ENCODE results near the gene SPACA7. TPM values are rescaled to one million over a fixed set of nuclear protein-coding genes. Genes with fewer than 3 reads are reported as not detected.
A peak's percentile ranks its signal among the peaks of the same experiment; 100 is the strongest.
"Not testable (repeated sequence)": the region's sequence is repeated elsewhere in the genome, so short reads cannot be mapped to it uniquely, and the experiment has no call there.

The SPACA7 gene
- total RNA-seq, 2 experiments from 2014 or later: not detected

GRCh38 chr13:112358156-112358555 lies 18.0 kb upstream of the SPACA7 start:
- Mint-ChIP-seq H3K27ac (no peak overlapping the region), H3K36me3 (no peaks in the 10 kb centered on the region), H3K27me3 (no peaks in the 10 kb centered on the region), H3K4me3 (no peak overlapping the region), H3K4me1 (no peaks in the 10 kb centered on the region), H3K9me3 (ENCODE audit: low read depth) (peaks cover 10% of the 10 kb centered on the region)
- ATAC-seq (no peak), DNase-seq (no peak)
- CTCF ChIA-PET: no interaction called here

GRCh38 chr13:112362021-112362420 lies 14.1 kb upstream of the SPACA7 start:
- peaks cover 10% of the 10 kb centered on the region for H3K9me3 Mint-ChIP-seq (ENCODE audit: low read depth)
- no peaks in the 10 kb centered on the region for H3K36me3 Mint-ChIP-seq
- CTCF ChIA-PET: no interaction called here
- ATAC-seq (no peak), DNase-seq (no peak)
- H3K27me3 Mint-ChIP-seq: no peaks in the 10 kb centered on the region
- no peak overlapping the region for H3K4me3 Mint-ChIP-seq
- H3K27ac Mint-ChIP-seq: no peak overlapping the region
- H3K4me1 Mint-ChIP-seq: no peaks in the 10 kb centered on the region

- Mint-ChIP-seq H3K27ac (no peak overlapping the region), H3K27me3 (no peaks in the 10 kb centered on the region), H3K4me1 (no peaks in the 10 kb centered on the region), H3K4me3 (no peak overlapping the region), H3K36me3 (no peaks in the 10 kb centered on the region), H3K9me3 (ENCODE audit: low read depth) (peaks cover 5% of the 10 kb centered on the region)
- no peak for DNase-seq
- CTCF ChIA-PET: no interaction called here
- no peak for ATAC-seq
Measured at GRCh38 chr13:112363867-112364528, 12.2 kb upstream of the SPACA7 start.

- peaks cover 5% of the 10 kb centered on the region for H3K9me3 Mint-ChIP-seq (ENCODE audit: low read depth)
- H3K36me3 Mint-ChIP-seq: no peaks in the 10 kb centered on the region
- H3K27ac Mint-ChIP-seq: no peak overlapping the region
- no peak for ATAC-seq
- no peak for DNase-seq
- CTCF ChIA-PET: no interaction called here
- H3K4me3 Mint-ChIP-seq: no peak overlapping the region
- H3K27me3 Mint-ChIP-seq: no peaks in the 10 kb centered on the region
- H3K4me1 Mint-ChIP-seq: no peaks in the 10 kb centered on the region
Measured at GRCh38 chr13:112366907-112367646, 9.1 kb upstream of the SPACA7 start.

- DNase-seq (no peak), ATAC-seq (no peak)
- no peaks in the 10 kb centered on the region for H3K27me3 Mint-ChIP-seq
- no peaks in the 10 kb centered on the region for H3K4me1 Mint-ChIP-seq
- no peaks in the 10 kb centered on the region for H3K36me3 Mint-ChIP-seq
- CTCF ChIA-PET: no interaction called here
- H3K4me3 Mint-ChIP-seq: no peak overlapping the region
- no peak overlapping the region for H3K27ac Mint-ChIP-seq
- H3K9me3 Mint-ChIP-seq (ENCODE audit: low read depth): peaks cover 5% of the 10 kb centered on the region
Measured at GRCh38 chr13:112368883-112369282, 7.3 kb upstream of the SPACA7 start.

GRCh38 chr13:112370311-112370710 lies 5.8 kb upstream of the SPACA7 start:
- no peak overlapping the region for H3K4me3 Mint-ChIP-seq
- DNase-seq (no peak), ATAC-seq (no peak)
- CTCF ChIA-PET: no interaction called here
- no peaks in the 10 kb centered on the region for H3K4me1 Mint-ChIP-seq
- H3K9me3 Mint-ChIP-seq (ENCODE audit: low read depth): peaks cover 5% of the 10 kb centered on the region
- no peak overlapping the region for H3K27ac Mint-ChIP-seq
- H3K27me3 Mint-ChIP-seq: no peaks in the 10 kb centered on the region
- no peaks in the 10 kb centered on the region for H3K36me3 Mint-ChIP-seq

- CTCF ChIA-PET: no interaction called here
Measured at GRCh38 chr13:112374271-112374670, 1.9 kb upstream of the SPACA7 start.

GRCh38 chr13:112391746-112392145 lies 15.6 kb downstream of the SPACA7 start:
- Mint-ChIP-seq H3K4me3 (no peak overlapping the region), H3K36me3 (no peaks in the 10 kb centered on the region), H3K27me3 (no peaks in the 10 kb centered on the region), H3K27ac (no peak overlapping the region), H3K9me3 (ENCODE audit: low read depth) (no peaks in the 10 kb centered on the region), H3K4me1 (no peaks in the 10 kb centered on the region)
- no peak for DNase-seq
- CTCF ChIA-PET: no interaction called here
- no peak for ATAC-seq

More at GRCh38 chr13:112374271-112374670, 1.9 kb upstream of the SPACA7 start:
- Mint-ChIP-seq H3K9me3 (ENCODE audit: low read depth) (no peaks in the 10 kb centered on the region), H3K27me3 (no peaks in the 10 kb centered on the region), H3K36me3 (peaks cover 1% of the 10 kb centered on the region), H3K4me1 (no peaks in the 10 kb centered on the region), H3K27ac (no peak overlapping the region), H3K4me3 (no peak overlapping the region)
- DNase-seq (no peak), ATAC-seq (no peak)

GRCh38 chr13:112392719-112393118 lies 16.6 kb downstream of the SPACA7 start:
- Mint-ChIP-seq H3K4me1 (no peaks in the 10 kb centered on the region), H3K9me3 (ENCODE audit: low read depth) (no peaks in the 10 kb centered on the region), H3K27ac (no peak overlapping the region), H3K4me3 (no peak overlapping the region), H3K27me3 (no peaks in the 10 kb centered on the region), H3K36me3 (no peaks in the 10 kb centered on the region)
- CTCF ChIA-PET: no interaction called here
- no peak for DNase-seq
- ATAC-seq: no peak

- H3K27ac Mint-ChIP-seq; CTCF ChIA-PET; DNase-seq; H3K27me3 Mint-ChIP-seq; ATAC-seq; H3K4me3 Mint-ChIP-seq; H3K4me1 Mint-ChIP-seq; H3K9me3 Mint-ChIP-seq (ENCODE audit: low read depth); H3K36me3 Mint-ChIP-seq: not testable (repeated sequence)
Measured at GRCh38 chr13:112395022-112395421, 18.9 kb downstream of the SPACA7 start.

GRCh38 chr13:112395941-112396340 lies 19.8 kb downstream of the SPACA7 start:
- H3K4me1 Mint-ChIP-seq; CTCF ChIA-PET; H3K9me3 Mint-ChIP-seq (ENCODE audit: low read depth); H3K4me3 Mint-ChIP-seq; ATAC-seq; H3K27ac Mint-ChIP-seq; H3K27me3 Mint-ChIP-seq; DNase-seq; H3K36me3 Mint-ChIP-seq: not testable (repeated sequence)

- Mint-ChIP-seq H3K4me1 (no peaks in the 10 kb centered on the region), H3K27me3 (no peaks in the 10 kb centered on the region), H3K27ac (no peak overlapping the region), H3K36me3 (no peaks in the 10 kb centered on the region), H3K4me3 (no peak overlapping the region), H3K9me3 (ENCODE audit: low read depth) (peaks cover 2% of the 10 kb centered on the region)
- ATAC-seq (no peak), DNase-seq (no peak)
- CTCF ChIA-PET: no interaction called here
Measured at GRCh38 chr13:112397108-112397507, 21.0 kb downstream of the SPACA7 start.

GRCh38 chr13:112398347-112398746 lies 22.2 kb downstream of the SPACA7 start:
- H3K27ac Mint-ChIP-seq; H3K4me3 Mint-ChIP-seq; CTCF ChIA-PET; DNase-seq; H3K4me1 Mint-ChIP-seq; H3K27me3 Mint-ChIP-seq; H3K9me3 Mint-ChIP-seq (ENCODE audit: low read depth); H3K36me3 Mint-ChIP-seq: not testable (repeated sequence)
- peak; percentile 27 for ATAC-seq

GRCh38 chr13:112409828-112410227 lies 33.7 kb downstream of the SPACA7 start:
- CTCF ChIA-PET; H3K4me3 Mint-ChIP-seq; H3K4me1 Mint-ChIP-seq; H3K27ac Mint-ChIP-seq; H3K36me3 Mint-ChIP-seq; ATAC-seq; DNase-seq; H3K9me3 Mint-ChIP-seq (ENCODE audit: low read depth); H3K27me3 Mint-ChIP-seq: not testable (repeated sequence)
